GM23248 (cell line): ENCODE results near the gene ADCY10. TPM values are rescaled to one million over a fixed set of nuclear protein-coding genes. Genes with fewer than 3 reads are reported as not detected.

Experiments
- DNase-seq: peaks from one replicate; pipeline ENCODE4 v3.0.0-alpha.2; 2015
- H2AFZ ChIP-seq: fragments of 200-600 bp; sonication (generic); 2 replicates; pipeline ENCODE4 v1.6.1; 2016; ENCODE audit warnings: antibody characterized with exemption
- H3F3A ChIP-seq: fragments of 200-600 bp; sonication (generic); 2 replicates; pipeline ENCODE4 v1.6.1; 2016; ENCODE audit warnings: mild to moderate bottlenecking, antibody characterized with exemption, mixed run types; ENCODE audit not compliant: insufficient read depth
- H3K27ac ChIP-seq: fragments of 200-600 bp; sonication (generic); 2 replicates; pipeline ENCODE4 v1.5.1; 2016; ENCODE audit warnings: mild to moderate bottlenecking
- H3K27me3 ChIP-seq: fragments of 200-600 bp; sonication (generic); replicated peaks from 2 replicates; pipeline ENCODE4 v1.6.1; 2016; ENCODE audit warnings: mild to moderate bottlenecking; ENCODE audit not compliant: insufficient read depth
- H3K36me3 ChIP-seq: fragments of 200-600 bp; sonication (generic); 2 replicates; pipeline ENCODE4 v1.6.1; 2016; ENCODE audit warnings: low read depth, mild to moderate bottlenecking
- H3K4me1 ChIP-seq: fragments of 200-600 bp; sonication (generic); 2 replicates; pipeline ENCODE4 v1.6.1; 2016; ENCODE audit warnings: mild to moderate bottlenecking; ENCODE audit not compliant: insufficient read depth
- H3K4me2 ChIP-seq: fragments of 200-600 bp; sonication (generic); one replicate; pipeline ENCODE4 v1.6.1; 2016; ENCODE audit warnings: mild to moderate bottlenecking; ENCODE audit not compliant: unreplicated experiment
- H3K4me3 ChIP-seq: fragments of 200-600 bp; sonication (generic); 2 replicates; pipeline ENCODE4 v1.5.1; 2016; ENCODE audit warnings: mild to moderate bottlenecking
- H3K79me2 ChIP-seq: fragments of 200-600 bp; sonication (generic); 2 replicates; pipeline ENCODE4 v1.6.1; 2016; ENCODE audit warnings: mild to moderate bottlenecking; ENCODE audit not compliant: insufficient read depth
- H3K9ac ChIP-seq: fragments of 200-600 bp; sonication (generic); 2 replicates; pipeline ENCODE4 v1.6.1; 2016; ENCODE audit warnings: mild to moderate bottlenecking
- H3K9me2 ChIP-seq: fragments of 200-600 bp; sonication (generic); 2 replicates; pipeline ENCODE4 v1.6.1; 2016; ENCODE audit warnings: mixed run types, mild to moderate bottlenecking, moderate library complexity; ENCODE audit not compliant: insufficient read depth
- H3K9me3 ChIP-seq: fragments of 200-600 bp; sonication (generic); one replicate; pipeline ENCODE4 v1.6.1; 2017; ENCODE audit warnings: low read depth
- H4K20me1 ChIP-seq: fragments of 200-600 bp; sonication (generic); 2 replicates; pipeline ENCODE4 v1.6.0; 2016; ENCODE audit not compliant: insufficient read depth
- EZH2 ChIP-seq: fragments of 200-600 bp; sonication (generic); IDR thresholded peaks from 2 replicates; pipeline ENCODE4 v1.6.1; 2018; ENCODE audit warnings: antibody characterized with exemption, mild to moderate bottlenecking; ENCODE audit not compliant: insufficient read depth, poor library complexity, severe bottlenecking
- EZH2phosphoT487 ChIP-seq: fragments of 200-600 bp; sonication (generic); IDR thresholded peaks from 2 replicates; pipeline ENCODE4 v1.6.1; 2018; ENCODE audit warnings: antibody characterized with exemption, moderate library complexity, mild to moderate bottlenecking, low read depth; ENCODE audit not compliant: insufficient read depth
- WGBS, 2 experiments: methylation state at CpG; one replicate each; pipeline ENCODE4 v1.1.6; 2015 to 2017; ENCODE audit warnings: low lambda C conversion rate in 2 of 2, low coverage in 1 of 2; ENCODE audit errors: missing lambda C conversion rate in 2 of 2; 5-methylcytosine and 5-hydroxymethylcytosine counted together
- in situ Hi-C: fragments of 300-500 bp; cut with MboI; formaldehyde crosslinking; loops from 2 replicates; pipeline ENCODE4 v1.15.0; 2020
- polyA plus RNA-seq: library from polyadenylated mRNA; unstranded; fragments of >200 nt; fragmentation: Nextera tagmentation; extraction: Ambion mirVana; gene quantifications from 2 replicates; pipeline ENCODE4 v1.2.1, GENCODE V29; 2016
- total RNA-seq: library from RNA; depleted of rRNA; stranded (reverse); fragments of >200 nt; shearing (Covaris generic); gene quantifications from 2 replicates; pipeline ENCODE4 v1.2.3, GENCODE V29; 2014

ADCY10 gene
- total and polyA plus RNA-seq, 2 experiments from 2014 or later = 0.11 TPM

DNA sequence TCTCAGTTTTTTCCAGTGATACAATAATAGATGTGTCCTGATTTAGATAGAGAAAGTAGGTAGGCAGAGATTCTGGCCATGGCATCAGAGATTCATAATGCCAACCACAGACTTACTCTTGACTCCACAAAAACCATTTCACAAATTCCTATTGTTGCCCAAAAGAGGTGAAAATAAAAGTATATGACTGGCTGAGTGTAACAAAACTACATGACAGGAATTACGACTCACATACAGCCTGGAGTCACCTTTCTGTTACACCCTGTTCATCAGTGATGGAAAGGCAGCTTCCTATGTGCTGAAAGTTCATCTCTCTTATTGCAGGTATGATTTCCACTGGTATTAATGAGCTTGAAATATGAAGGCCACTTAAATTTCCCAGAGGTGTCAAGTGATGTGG is 119.9 kb downstream of the ADCY10 start:
- Histone ChIP-seq H3K27me3 (no peaks in the 10 kb centered on the region), H3K79me2 (no peaks in the 10 kb centered on the region), H3K4me3 (no peak overlapping the region), H3F3A (peaks cover 75% of the 10 kb centered on the region), H3K9me3 (no peaks in the 10 kb centered on the region), H4K20me1 (no peaks in the 10 kb centered on the region), H2AFZ (no peak overlapping the region), H3K27ac (no peak overlapping the region), H3K9ac (no peak overlapping the region), H3K9me2 (no peaks in the 10 kb centered on the region), H3K36me3 (peaks cover 19% of the 10 kb centered on the region; the same call in 1 of the 2 replicates), H3K4me1 (peaks cover 77% of the 10 kb centered on the region), H3K4me2 (no peak overlapping the region)
- no peak for TF ChIP-seq EZH2
- TF ChIP-seq EZH2phosphoT487 = no peak
- 95 to 96% methylated on average over 1 of the region's 1 CpG for WGBS, 2 experiments
- in situ Hi-C loops = no loop called here
- DNase-seq = peak; percentile 41

DNA sequence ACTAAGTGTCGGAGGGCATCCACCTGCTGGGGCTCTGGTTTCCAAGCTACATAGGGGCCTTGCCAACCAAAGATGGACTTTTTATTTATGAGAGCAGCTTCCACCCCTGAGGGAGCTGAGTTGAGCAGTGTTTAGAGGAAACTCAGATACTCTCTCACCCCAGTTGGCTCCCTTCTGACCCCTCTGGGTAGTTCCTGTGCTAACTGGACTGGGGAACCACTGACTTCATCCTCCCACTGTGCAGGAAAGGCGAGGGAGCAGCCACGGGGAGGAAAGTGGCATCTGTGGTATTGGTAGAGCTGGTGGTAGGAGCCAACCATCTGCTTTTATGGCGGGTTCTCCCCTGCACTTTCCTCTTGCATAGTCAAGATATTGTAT is 121.8 kb downstream of the ADCY10 start:
- Histone ChIP-seq H3K9me3 (no peaks in the 10 kb centered on the region), H3K27me3 (no peaks in the 10 kb centered on the region), H3K79me2 (no peaks in the 10 kb centered on the region), H3F3A (peaks cover 74% of the 10 kb centered on the region), H3K36me3 (peaks cover 38% of the 10 kb centered on the region), H3K27ac (peak overlapping the region; percentile 82), H3K4me3 (no peak overlapping the region), H2AFZ (no peak overlapping the region), H3K4me1 (peaks cover 64% of the 10 kb centered on the region), H3K9ac (peak overlapping the region; percentile 45), H4K20me1 (no peaks in the 10 kb centered on the region), H3K4me2 (no peak overlapping the region), H3K9me2 (no peaks in the 10 kb centered on the region)
- in situ Hi-C loops = no loop called here
- TF ChIP-seq EZH2phosphoT487 = no peak
- no peak for TF ChIP-seq EZH2
- no peak for DNase-seq
- WGBS, 2 experiments = 34 to 36% methylated on average over 4 of the region's 4 CpGs

DNA sequence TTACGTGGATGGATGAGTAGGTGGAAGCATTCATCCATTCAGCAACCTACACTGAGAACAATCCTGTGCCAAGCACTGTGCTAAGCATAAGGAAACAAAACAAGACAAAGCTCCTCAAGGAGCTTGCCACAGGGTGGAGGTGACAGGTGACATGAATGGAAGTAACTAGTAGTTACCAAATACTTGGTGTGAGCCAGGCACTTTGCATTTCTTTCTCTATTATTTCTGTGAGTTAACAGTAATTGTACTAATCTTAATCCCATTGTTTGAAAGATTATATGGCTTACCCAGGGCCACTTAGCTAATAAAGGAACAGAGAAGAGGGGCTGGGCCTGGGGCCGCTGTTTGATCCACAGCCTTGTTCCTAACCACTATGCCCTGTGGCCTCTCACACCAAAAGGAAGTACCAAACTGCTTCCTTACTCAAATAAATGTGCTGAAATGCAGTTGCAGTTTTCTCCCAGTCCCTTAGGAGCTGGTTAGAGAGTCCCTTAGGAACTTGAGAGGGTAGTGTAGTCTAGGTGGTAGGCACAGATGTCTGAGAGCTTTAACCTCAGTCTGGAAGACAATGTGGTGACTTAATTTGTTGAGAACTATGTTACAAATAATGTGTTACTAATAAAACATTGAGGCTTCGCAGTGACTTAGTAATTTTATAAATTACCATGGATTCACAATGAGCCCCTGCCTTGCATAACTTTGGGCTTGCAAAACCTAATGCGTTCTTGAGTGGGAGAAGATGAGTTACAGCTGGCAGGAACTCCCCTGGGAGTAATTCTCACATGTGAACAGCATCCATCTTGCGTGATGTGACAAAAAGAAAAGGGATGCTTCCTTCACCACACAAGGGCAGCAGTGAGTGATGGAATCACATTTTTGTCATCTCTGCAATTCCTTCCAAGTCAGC is 122.4 kb downstream of the ADCY10 start:
- H3K9me3 ChIP-seq = no peaks in the 10 kb centered on the region
- H3K27ac ChIP-seq = peak overlapping the region; percentile 82
- WGBS, 2 experiments = 23% methylated on average over 5 of the region's 5 CpGs
- H4K20me1 ChIP-seq = no peaks in the 10 kb centered on the region
- peaks cover 60% of the 10 kb centered on the region for H3K4me1 ChIP-seq
- TF ChIP-seq EZH2phosphoT487 (peak; percentile 95), EZH2 (no peak)
- peak overlapping the region; percentile 64 for H3K9ac ChIP-seq
- in situ Hi-C loops = no loop called here
- H3K27me3 ChIP-seq = no peaks in the 10 kb centered on the region
- no peaks in the 10 kb centered on the region for H3K9me2 ChIP-seq
- peak; percentile 98 for DNase-seq
- peaks cover 44% of the 10 kb centered on the region for H3K36me3 ChIP-seq
- peaks cover 70% of the 10 kb centered on the region for H3F3A ChIP-seq
- H2AFZ ChIP-seq = no peak overlapping the region
- H3K79me2 ChIP-seq = no peaks in the 10 kb centered on the region
- H3K4me3 ChIP-seq = 0 out of 2 replicates have a peak overlapping the region, but pooled peaks have one; percentile 3
- H3K4me2 ChIP-seq = peak overlapping the region; percentile 48

DNA sequence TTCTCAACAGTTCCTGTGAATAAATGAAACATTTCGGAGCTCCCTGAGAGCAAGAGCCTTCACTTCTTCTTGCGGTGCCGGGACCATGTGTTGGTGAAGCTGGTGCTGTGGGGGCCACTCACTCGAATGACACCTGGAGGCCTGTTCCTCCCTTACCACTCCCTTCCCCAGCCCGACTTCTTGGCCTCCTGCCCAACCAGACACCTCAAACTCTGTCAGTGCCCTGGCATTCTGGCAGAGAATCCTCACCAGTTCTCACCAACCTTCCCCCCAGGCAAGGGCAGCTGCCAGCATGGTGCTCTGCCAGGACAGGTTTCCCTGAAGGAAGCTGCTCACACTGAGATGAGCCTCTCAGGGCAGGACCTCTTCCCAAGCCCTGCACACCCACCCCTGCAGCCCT is 123.8 kb downstream of the ADCY10 start:
- 0 out of 2 replicates have a peak, but pooled peaks cover under 1% of the 10 kb centered on the region for H3K79me2 ChIP-seq
- H3K4me1 ChIP-seq = peaks cover 46% of the 10 kb centered on the region
- no peaks in the 10 kb centered on the region for H4K20me1 ChIP-seq
- TF ChIP-seq EZH2phosphoT487 = no peak
- TF ChIP-seq EZH2 = no peak
- in situ Hi-C loops = no loop called here
- H3K4me3 ChIP-seq = no peak overlapping the region
- H2AFZ ChIP-seq = no peak overlapping the region
- no peaks in the 10 kb centered on the region for H3K27me3 ChIP-seq
- no peak overlapping the region for H3K9ac ChIP-seq
- H3K36me3 ChIP-seq = peaks cover 46% of the 10 kb centered on the region
- no peak for DNase-seq
- no peak overlapping the region for H3K27ac ChIP-seq
- H3F3A ChIP-seq = peaks cover 55% of the 10 kb centered on the region
- 81 to 85% methylated on average over 5 of the region's 5 CpGs for WGBS, 2 experiments
- no peak overlapping the region for H3K4me2 ChIP-seq
- no peaks in the 10 kb centered on the region for H3K9me2 ChIP-seq
- H3K9me3 ChIP-seq = no peaks in the 10 kb centered on the region
